ENCODE data around the gene UBE2QL1.

UBE2QL1 gene

GRCh38 chr5:6517510-6517909, 68.9 kb downstream of the UBE2QL1 start:
- no peak for TF ChIP-seq CTCF (IDR thresholded peaks at IDR 0.05; ENCODE audit: insufficient read depth, low read depth, low read length, missing control alignments)
- no peak overlapping the region for H3K4me3 ChIP-seq (ENCODE audit: low read length)
- no peak for DNase-seq (ENCODE audit: low read depth)

GRCh38 chr5:6518298-6519057, 69.8 kb downstream of the UBE2QL1 start:
- DNase-seq (ENCODE audit: low read depth), result no peak
- no peak overlapping the region for H3K4me3 ChIP-seq (ENCODE audit: low read length)
- no peak for TF ChIP-seq CTCF (IDR thresholded peaks at IDR 0.05; ENCODE audit: insufficient read depth, low read depth, low read length, missing control alignments)

GRCh38 chr5:6520201-6520600, 71.5 kb downstream of the UBE2QL1 start:
- DNase-seq (ENCODE audit: low read depth), result no peak
- TF ChIP-seq CTCF (IDR thresholded peaks at IDR 0.05; ENCODE audit: insufficient read depth, low read depth, low read length, missing control alignments), result no peak
- no peak overlapping the region for H3K4me3 ChIP-seq (ENCODE audit: low read length)

GRCh38 chr5:6522331-6522730, 73.7 kb downstream of the UBE2QL1 start:
- DNase-seq (ENCODE audit: low read depth), result no peak
- TF ChIP-seq CTCF (IDR thresholded peaks at IDR 0.05; ENCODE audit: insufficient read depth, low read depth, low read length, missing control alignments), result no peak
- H3K4me3 ChIP-seq (ENCODE audit: low read length), result no peak overlapping the region

GRCh38 chr5:6522923-6523322, 74.3 kb downstream of the UBE2QL1 start:
- no peak overlapping the region for H3K4me3 ChIP-seq (ENCODE audit: low read length)
- DNase-seq (ENCODE audit: low read depth), result no peak
- no peak for TF ChIP-seq CTCF (IDR thresholded peaks at IDR 0.05; ENCODE audit: insufficient read depth, low read depth, low read length, missing control alignments)

- TF ChIP-seq CTCF (IDR thresholded peaks at IDR 0.05; ENCODE audit: insufficient read depth, low read depth, low read length, missing control alignments), result no peak
- no peak overlapping the region for H3K4me3 ChIP-seq (ENCODE audit: low read length)
- no peak for DNase-seq (ENCODE audit: low read depth)
These were observed 76.8 kb downstream of the UBE2QL1 start for GRCh38 chr5:6525422-6525821.

GRCh38 chr5:6525910-6526309, 77.3 kb downstream of the UBE2QL1 start:
- no peak overlapping the region for H3K4me3 ChIP-seq (ENCODE audit: low read length)
- TF ChIP-seq CTCF (IDR thresholded peaks at IDR 0.05; ENCODE audit: insufficient read depth, low read depth, low read length, missing control alignments), result no peak
- no peak for DNase-seq (ENCODE audit: low read depth)
